Smooth muscle cell (in vitro differentiated cells): ENCODE measurements around the gene CEP68. TPM values are rescaled to one million over a fixed set of nuclear protein-coding genes. Genes with fewer than 3 reads are reported as not detected.

ENCODE experiments used
- DNase-seq: peaks from one replicate; lab custom pipeline; 2025; ENCODE audit not compliant: unreplicated experiment; lab: John Stamatoyannopoulos, UW
- H2AFZ ChIP-seq: fragments of 200-600 bp; sonication (generic); 2 replicates; pipeline ENCODE4 v1.6.0; 2016; ENCODE audit warnings: antibody characterized with exemption, low read depth, mild to moderate bottlenecking
- H3F3A ChIP-seq: fragments of 200-600 bp; sonication (generic); 2 replicates; pipeline ENCODE4 v1.6.0; 2017; ENCODE audit warnings: antibody characterized with exemption, low read depth
- H3K27ac ChIP-seq: fragments of 200-600 bp; sonication (generic); 2 replicates; pipeline ENCODE4 v1.5.1; 2016; ENCODE audit warnings: low read depth, mild to moderate bottlenecking
- H3K27me3 ChIP-seq: fragments of 200-600 bp; sonication (generic); 2 replicates; pipeline ENCODE4 v1.6.1; 2016; ENCODE audit warnings: low read depth, mild to moderate bottlenecking
- H3K36me3 ChIP-seq: fragments of 200-600 bp; sonication (generic); 2 replicates; pipeline ENCODE4 v1.5.1; 2016; ENCODE audit warnings: low read depth
- H3K4me1 ChIP-seq: fragments of 200-600 bp; sonication (generic); 2 replicates; pipeline ENCODE4 v1.5.1; 2016; ENCODE audit warnings: low read depth
- H3K4me2 ChIP-seq: fragments of 200-600 bp; sonication (generic); 2 replicates; pipeline ENCODE4 v1.6.0; 2016; ENCODE audit warnings: mild to moderate bottlenecking
- H3K4me3 ChIP-seq: fragments of 200-600 bp; sonication (generic); 2 replicates; pipeline ENCODE4 v1.5.1; 2016; ENCODE audit warnings: mild to moderate bottlenecking
- H3K79me2 ChIP-seq: fragments of 200-600 bp; sonication (generic); 2 replicates; pipeline ENCODE4 v1.6.0; 2016; ENCODE audit warnings: low read depth, mild to moderate bottlenecking
- H3K9ac ChIP-seq: fragments of 200-600 bp; sonication (generic); 2 replicates; pipeline ENCODE4 v1.6.0; 2016; ENCODE audit warnings: low read depth
- H3K9me3 ChIP-seq: fragments of 200-600 bp; sonication (generic); replicated peaks from 2 replicates; pipeline ENCODE4 v1.5.1; 2016; ENCODE audit warnings: low read depth
- H4K20me1 ChIP-seq: fragments of 200-600 bp; sonication (generic); 2 replicates; pipeline ENCODE4 v1.6.0; 2016; ENCODE audit warnings: low read depth
- CTCF ChIP-seq: fragments of 200-600 bp; sonication (generic); IDR thresholded peaks from 2 replicates; pipeline ENCODE4 v1.5.1; 2017; ENCODE audit warnings: borderline replicate concordance, mild to moderate bottlenecking, antibody characterized with exemption; ENCODE audit not compliant: insufficient read depth, poor library complexity, severe bottlenecking
- WGBS: methylation state at CpG from one replicate; pipeline ENCODE4 v1.1.7; 2016; ENCODE audit warnings: low lambda C conversion rate; 5-methylcytosine and 5-hydroxymethylcytosine counted together
- polyA plus RNA-seq: library from polyadenylated mRNA; unstranded; fragments of >200 nt; fragmentation: Nextera tagmentation; extraction: Ambion mirVana; gene quantifications from 2 replicates; pipeline ENCODE4 v1.2.1, GENCODE V29; 2016
- total RNA-seq: library from RNA; depleted of rRNA; stranded (reverse); fragments of >200 nt; gene quantifications from 2 replicates; pipeline ENCODE4 v1.2.3, GENCODE V29; 2014

The CEP68 gene
- total and polyA plus RNA-seq, 2 experiments from 2014 or later, result 3.2 to 12.8 TPM

GRCh38 chr2:65096948-65097347 is 40.7 kb downstream of the CEP68 start:
- Histone ChIP-seq H3K9ac (no peak overlapping the region), H3K9me3 (no peaks in the 10 kb centered on the region), H3K36me3 (peaks cover 26% of the 10 kb centered on the region), H3K4me2 (no peak overlapping the region), H4K20me1 (peaks cover 100% of the 10 kb centered on the region), H3K4me3 (no peak overlapping the region), H3K4me1 (no peaks in the 10 kb centered on the region), H2AFZ (no peak overlapping the region), H3K27me3 (no peaks in the 10 kb centered on the region), H3K27ac (peak overlapping the region; percentile 8), H3K79me2 (peaks cover 100% of the 10 kb centered on the region), H3F3A (peaks cover 18% of the 10 kb centered on the region)
- 96% methylated on average over 1 of the region's 1 CpG for WGBS
- no peak for TF ChIP-seq CTCF
- no peak for DNase-seq

GRCh38 chr2:65097844-65098243 is 41.6 kb downstream of the CEP68 start:
- Histone ChIP-seq H2AFZ (no peak overlapping the region), H3K4me2 (no peak overlapping the region), H3K4me1 (no peaks in the 10 kb centered on the region), H3K36me3 (peaks cover 21% of the 10 kb centered on the region), H3K9me3 (no peaks in the 10 kb centered on the region), H3F3A (peaks cover 18% of the 10 kb centered on the region), H3K79me2 (peaks cover 100% of the 10 kb centered on the region), H3K4me3 (no peak overlapping the region), H3K27ac (peak overlapping the region; percentile 17), H4K20me1 (peaks cover 100% of the 10 kb centered on the region), H3K27me3 (no peaks in the 10 kb centered on the region), H3K9ac (no peak overlapping the region)
- 95% methylated on average over 1 of the region's 1 CpG for WGBS
- TF ChIP-seq CTCF, result no peak
- no peak for DNase-seq

GRCh38 chr2:65098741-65099140 is 42.5 kb downstream of the CEP68 start:
- no peak for TF ChIP-seq CTCF
- H3K79me2 ChIP-seq, result peaks cover 100% of the 10 kb centered on the region
- H3K27ac ChIP-seq, result peak overlapping the region; percentile 17
- H3K9me3 ChIP-seq, result no peaks in the 10 kb centered on the region
- peaks cover 21% of the 10 kb centered on the region for H3K36me3 ChIP-seq
- H4K20me1 ChIP-seq, result peaks cover 100% of the 10 kb centered on the region
- no peak overlapping the region for H3K4me2 ChIP-seq
- WGBS, result 89% methylated on average over 5 of the region's 5 CpGs
- no peak overlapping the region for H2AFZ ChIP-seq
- H3F3A ChIP-seq, result peaks cover 18% of the 10 kb centered on the region
- H3K4me1 ChIP-seq, result no peaks in the 10 kb centered on the region
- no peak for DNase-seq
- H3K4me3 ChIP-seq, result no peak overlapping the region
- H3K9ac ChIP-seq, result no peak overlapping the region
- no peaks in the 10 kb centered on the region for H3K27me3 ChIP-seq

- H3K4me3 ChIP-seq, result no peak overlapping the region
- no peak for DNase-seq
- peaks cover 100% of the 10 kb centered on the region for H4K20me1 ChIP-seq
- peak overlapping the region; percentile 24 for H3K27ac ChIP-seq
- H3K36me3 ChIP-seq, result peaks cover 21% of the 10 kb centered on the region
- H3K9me3 ChIP-seq, result no peaks in the 10 kb centered on the region
- WGBS, result 57% methylated on average over 3 of the region's 3 CpGs
- peaks cover 14% of the 10 kb centered on the region for H3F3A ChIP-seq
- no peak overlapping the region for H3K4me2 ChIP-seq
- no peak overlapping the region for H3K9ac ChIP-seq
- no peaks in the 10 kb centered on the region for H3K27me3 ChIP-seq
- H3K4me1 ChIP-seq, result no peaks in the 10 kb centered on the region
- H3K79me2 ChIP-seq, result peaks cover 100% of the 10 kb centered on the region
- no peak overlapping the region for H2AFZ ChIP-seq
- no peak for TF ChIP-seq CTCF
These were observed 44.9 kb downstream of the CEP68 start for GRCh38 chr2:65101071-65101470.
